ENCODE measurements around the gene FCGBP.

The FCGBP gene

GRCh38 chr19:39946532-39946931, 12.1 kb upstream of the FCGBP start:
- no peak for DNase-seq (ENCODE audit: low read depth, low spot score)

- DNase-seq (ENCODE audit: low read depth, low spot score) = no peak
These were observed 9.2 kb upstream of the FCGBP start for GRCh38 chr19:39943586-39943985.

DNA sequence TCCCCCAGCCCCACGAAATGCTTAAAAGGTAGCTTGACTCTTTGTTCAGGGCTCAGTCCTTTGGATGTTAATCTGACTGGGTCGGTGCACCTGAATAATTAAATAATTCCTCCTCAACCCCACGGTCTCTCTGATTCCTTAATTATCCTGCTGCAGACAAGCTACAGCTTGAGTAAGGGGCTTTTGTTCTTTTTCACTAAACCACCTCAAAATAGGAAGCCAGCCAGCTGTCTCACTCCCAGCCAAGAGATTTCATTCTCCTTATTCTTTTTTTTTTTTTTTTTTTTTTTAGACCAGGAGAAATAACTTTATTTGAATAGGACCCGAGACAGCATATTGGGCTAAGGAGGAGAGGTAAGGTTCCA, 7.9 kb upstream of the FCGBP start:
- DNase-seq (ENCODE audit: low read depth, low spot score) = no peak

- DNase-seq (ENCODE audit: low read depth, low spot score) = no peak
These were observed 7.4 kb upstream of the FCGBP start for GRCh38 chr19:39941615-39942365.

- no peak for DNase-seq (ENCODE audit: low read depth, low spot score)
These were observed 6.7 kb upstream of the FCGBP start for GRCh38 chr19:39941151-39941550.

- no peak for DNase-seq (ENCODE audit: low read depth, low spot score)
These were observed 5.9 kb upstream of the FCGBP start for GRCh38 chr19:39940221-39940833.

- DNase-seq (ENCODE audit: low read depth, low spot score) = no peak
These were observed 5.1 kb upstream of the FCGBP start for GRCh38 chr19:39939556-39939955.

DNA sequence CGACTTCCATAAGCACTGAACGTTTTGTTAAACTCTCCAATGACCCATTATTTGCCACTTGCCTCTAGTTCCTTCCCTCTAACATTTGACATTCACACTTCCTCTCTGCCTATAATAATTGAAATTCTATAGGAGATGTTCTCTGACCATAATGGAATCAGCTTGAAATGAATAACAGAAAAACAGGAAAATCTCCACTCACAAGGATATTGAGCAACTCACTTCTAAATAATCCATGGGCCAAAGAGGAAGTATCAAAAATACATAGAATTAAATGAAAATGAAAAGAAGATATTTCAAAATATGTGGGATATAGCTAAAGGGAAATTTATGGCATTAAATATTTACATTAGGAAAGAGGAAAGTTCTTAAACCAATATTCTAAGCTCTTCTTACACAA, 3.4 kb upstream of the FCGBP start:
- no peak for DNase-seq (ENCODE audit: low read depth, low spot score)

GRCh38 chr19:39937094-39937720, 2.8 kb upstream of the FCGBP start:
- DNase-seq (ENCODE audit: low read depth, low spot score) = no peak

DNA sequence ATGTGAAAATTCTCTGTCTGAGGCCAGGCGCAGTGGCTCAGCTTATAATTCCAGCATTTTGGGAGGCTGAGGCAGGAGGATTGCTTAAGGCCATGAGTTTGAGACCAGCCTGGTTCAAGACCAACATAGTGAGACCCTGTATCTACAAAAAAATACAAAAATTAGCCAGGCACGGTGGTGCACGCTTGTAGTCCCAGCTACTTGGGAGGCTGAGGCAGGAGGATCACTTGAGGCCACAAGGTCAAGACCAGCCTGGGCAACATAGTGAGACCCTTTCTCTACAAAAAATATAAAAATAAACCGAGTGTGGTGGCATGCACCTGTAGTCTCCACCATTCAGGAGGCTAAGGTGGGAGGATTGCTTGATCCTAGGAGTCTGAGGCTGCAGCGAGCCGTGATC, 2.2 kb upstream of the FCGBP start:
- no peak for DNase-seq (ENCODE audit: low read depth, low spot score)

DNA sequence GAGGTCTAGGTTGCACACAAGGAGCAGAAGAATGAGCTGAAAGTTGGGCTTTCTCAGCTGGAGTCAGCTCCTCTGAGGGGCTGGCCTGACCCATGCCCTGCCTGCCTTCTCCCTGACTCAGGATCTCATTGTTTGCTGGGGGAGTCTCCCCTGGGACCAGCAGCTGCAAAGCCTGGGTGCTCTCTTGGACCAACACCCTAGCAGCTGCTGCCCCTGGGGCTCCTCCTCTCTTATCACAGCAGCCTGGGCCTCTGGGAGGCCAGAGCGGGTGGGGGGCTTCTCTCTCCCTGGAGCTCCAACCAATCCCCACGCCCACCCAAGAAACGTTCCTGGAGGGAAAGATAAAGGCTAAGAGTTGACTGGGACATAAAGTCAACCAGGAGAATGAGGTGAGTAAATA, 1.6 kb upstream of the FCGBP start:
- DNase-seq (ENCODE audit: low read depth, low spot score) = no peak

GRCh38 chr19:39935364-39935661, 879 bp upstream of the FCGBP start:
- no peak for DNase-seq (ENCODE audit: low read depth, low spot score)

GRCh38 chr19:39929750-39930149, 4.7 kb downstream of the FCGBP start:
- DNase-seq (ENCODE audit: low read depth, low spot score) = no peak

DNA sequence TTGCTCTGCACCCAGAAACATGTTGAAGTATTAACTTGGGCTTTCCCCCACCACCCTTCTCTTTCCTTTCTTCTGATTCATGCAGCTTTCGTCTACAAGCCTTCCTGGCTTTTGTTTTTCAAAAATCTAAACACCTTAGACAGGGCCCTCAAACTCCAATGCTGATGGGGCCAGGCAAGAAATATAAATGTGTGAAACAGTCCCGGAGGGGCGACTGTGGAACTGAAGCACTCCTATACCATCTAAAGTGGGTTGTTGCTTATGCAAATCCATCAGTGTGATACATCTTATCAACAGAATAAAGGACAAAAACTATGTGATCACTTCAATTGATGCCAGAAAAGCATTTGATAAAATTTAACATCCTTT, 6.1 kb downstream of the FCGBP start:
- no peak for DNase-seq (ENCODE audit: low read depth, low spot score)

GRCh38 chr19:39927524-39928356, 6.7 kb downstream of the FCGBP start:
- no peak for DNase-seq (ENCODE audit: low read depth, low spot score)

DNA sequence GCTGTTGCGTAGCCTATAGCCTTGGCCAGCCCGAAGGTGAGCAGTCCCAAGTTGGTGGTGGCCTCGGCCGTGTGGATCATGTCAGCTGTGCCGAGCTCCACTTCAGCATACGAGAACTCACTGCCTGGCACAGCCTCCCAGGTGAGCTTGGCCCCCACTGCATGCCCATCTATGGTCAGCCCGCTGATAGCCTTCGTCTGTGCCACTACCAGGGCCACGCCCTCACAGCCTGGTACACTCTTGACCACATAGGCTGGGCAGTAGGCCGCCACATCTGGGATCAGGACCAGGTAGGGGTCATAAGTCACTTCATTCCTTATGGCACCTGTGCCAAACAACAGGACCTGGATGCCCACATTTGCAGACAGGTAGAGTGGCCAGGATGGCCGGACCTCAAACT, 7.4 kb downstream of the FCGBP start:
- DNase-seq (ENCODE audit: low read depth, low spot score) = no peak

- no peak for DNase-seq (ENCODE audit: low read depth, low spot score)
These were observed 8.2 kb downstream of the FCGBP start for GRCh38 chr19:39926170-39926760.

DNA sequence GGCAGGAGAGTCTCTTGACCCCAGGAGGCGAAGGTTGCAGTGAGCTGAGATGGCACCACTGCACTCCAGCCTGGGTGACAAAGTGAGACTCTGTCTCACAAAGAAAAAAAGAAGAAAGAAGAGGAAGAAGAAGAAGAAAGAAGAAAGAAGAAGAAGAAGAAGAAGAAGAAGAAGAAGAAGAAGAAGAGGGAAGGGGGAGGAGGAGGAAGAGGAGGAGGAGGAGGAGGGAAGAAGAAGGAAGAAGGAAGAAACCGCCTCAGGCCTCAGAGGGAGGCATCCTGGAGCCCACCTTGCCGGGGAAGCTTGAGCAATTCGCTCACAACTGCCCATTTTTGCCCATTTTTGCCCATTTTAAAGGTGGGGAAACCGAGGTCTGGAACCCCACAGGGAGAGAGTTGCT, 9.5 kb downstream of the FCGBP start:
- DNase-seq (ENCODE audit: low read depth, low spot score) = no peak

DNA sequence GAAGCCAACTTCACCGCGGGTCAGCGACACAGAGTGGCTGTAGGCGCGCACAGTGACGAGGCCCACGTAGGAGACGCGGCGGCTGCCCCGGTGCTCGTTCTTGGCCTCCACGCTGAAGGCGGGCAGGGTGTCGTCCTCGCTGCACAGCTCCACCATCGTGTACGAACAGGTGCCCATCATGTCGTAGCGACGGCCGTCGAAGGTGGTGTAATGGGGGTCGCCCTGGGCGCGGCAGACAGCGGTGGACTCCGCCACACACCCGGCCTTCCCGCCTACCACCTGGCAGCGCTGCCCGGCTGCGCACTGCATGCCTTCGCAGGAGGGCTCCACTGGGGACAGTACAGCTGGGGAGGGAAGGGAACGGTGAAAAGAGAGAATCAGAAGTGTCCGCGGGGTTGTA, 10.0 kb downstream of the FCGBP start:
- no peak for DNase-seq (ENCODE audit: low read depth, low spot score)

DNA sequence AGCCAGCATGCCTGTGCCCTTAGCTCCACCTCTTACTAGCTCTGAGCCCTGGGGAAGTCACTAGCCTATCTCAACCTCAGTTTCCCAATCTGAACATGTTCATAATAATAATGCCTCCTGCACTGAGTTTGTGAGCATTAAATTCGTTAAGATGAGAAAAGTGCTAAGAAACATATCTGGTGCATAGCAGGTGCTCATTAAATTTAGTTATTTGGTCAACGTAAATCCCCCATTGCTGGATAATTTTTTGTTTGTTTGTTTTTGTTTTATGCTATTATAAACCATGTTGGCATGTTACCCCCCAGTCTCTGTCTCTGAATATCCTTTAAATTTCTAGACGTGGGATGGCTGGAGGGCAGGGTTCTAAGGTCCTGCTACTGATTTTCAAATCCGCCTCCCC, 10.6 kb downstream of the FCGBP start:
- DNase-seq (ENCODE audit: low read depth, low spot score) = no peak

DNA sequence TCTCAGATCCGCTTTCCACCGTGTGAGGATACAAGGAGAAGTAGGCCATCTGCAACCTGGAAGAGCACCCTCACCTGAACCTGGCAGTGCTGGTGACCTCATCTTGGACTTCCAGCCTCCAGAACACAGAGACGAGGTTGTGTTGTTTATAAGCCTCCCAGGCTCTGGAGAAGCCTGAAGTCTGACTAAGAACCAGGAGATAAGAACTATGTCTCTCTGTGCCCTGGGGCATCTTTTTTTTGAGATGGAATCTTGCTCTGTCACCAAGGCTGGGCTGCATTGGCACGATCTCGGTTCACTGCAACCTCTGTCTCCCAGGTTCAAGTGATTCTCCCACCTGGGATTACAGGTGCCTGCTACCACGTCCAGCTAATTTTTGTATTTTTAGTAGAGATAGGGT, 14.5 kb downstream of the FCGBP start:
- no peak for DNase-seq (ENCODE audit: low read depth, low spot score)

DNA sequence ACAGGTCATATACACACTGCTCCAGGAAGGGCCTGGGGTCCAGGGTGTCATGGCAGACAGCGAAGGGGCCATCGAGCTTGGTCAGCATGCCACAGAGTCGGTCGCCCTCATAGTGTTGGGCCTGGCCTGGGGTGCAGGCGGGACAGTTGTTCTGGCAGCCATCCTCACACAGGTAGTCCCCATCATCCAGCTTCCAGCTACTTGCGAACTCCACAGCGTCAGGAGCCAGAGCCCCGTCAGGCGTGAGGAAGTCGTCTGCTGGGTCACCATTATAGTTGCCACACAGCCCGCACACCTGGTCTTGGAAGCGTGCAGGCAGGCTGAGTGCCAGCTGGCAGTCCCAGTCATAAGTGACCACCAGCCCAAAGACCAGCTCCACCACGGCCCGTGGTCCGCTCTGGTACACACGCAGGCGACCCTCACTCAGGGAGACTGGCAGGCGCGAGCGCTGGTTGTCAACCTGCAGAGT, 16.2 kb downstream of the FCGBP start:
- no peak for DNase-seq (ENCODE audit: low read depth, low spot score)

All from ELF-1 (cell line).